Measurements from ENCODE around the gene S100A5.
"Not testable (repeated sequence)": the region's sequence is repeated elsewhere in the genome, so short reads cannot be mapped to it uniquely, and the experiment has no call there.

S100A5 gene, protein sequence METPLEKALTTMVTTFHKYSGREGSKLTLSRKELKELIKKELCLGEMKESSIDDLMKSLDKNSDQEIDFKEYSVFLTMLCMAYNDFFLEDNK
- 0 to 1.0 (median 0.24) reads per million in 9 experiments for total RNA-seq

GRCh38 chr1:153540394-153541361, at the start of gene S100A5:
TSS of gene S100A5 (minus strand) at chr1:153540934. CDS start at chr1:153540191, 743 bp downstream.
- peak; percentile 7 for ATAC-seq (replicated peaks)
- Mint-ChIP-seq H3K4me1 (ENCODE audit: low read depth in 2 of 2) (peaks cover 73 to 74% of the 10 kb centered on the region in 2 donors), H3K9me3 (no peaks in the 10 kb centered on the region), H3K36me3 (ENCODE audit: insufficient read depth) (peaks cover 45% of the 10 kb centered on the region), H3K27ac (peak within 1 kb of the TSS; percentile 93 to 94), H3K27me3 (no peaks in the 10 kb centered on the region), H3K4me3 (peak within 1 kb of the TSS; percentile 95 to 100)
- DNase-seq: peak; percentile 23 to 41 (median 35)

DNA sequence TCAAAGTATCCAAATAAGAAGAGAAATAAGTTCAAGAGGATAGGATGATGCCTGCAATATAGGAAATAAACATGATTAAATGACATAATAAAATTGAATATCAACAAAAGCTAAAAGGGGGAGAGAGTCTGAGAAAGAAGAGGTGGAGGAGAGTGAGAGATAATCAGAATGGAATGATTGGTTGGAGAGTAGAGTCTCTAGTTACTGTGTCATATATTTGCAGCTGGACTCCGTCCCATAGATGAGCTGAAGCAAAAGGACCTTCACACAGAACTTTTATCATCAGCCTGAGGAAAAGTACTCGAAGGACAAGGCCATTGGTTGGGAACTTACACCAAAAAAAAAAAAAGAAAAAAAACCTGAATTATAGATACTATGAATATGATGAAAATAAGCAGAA, 47.7 kb upstream of the S100A5 start:
- ATAC-seq (replicated peaks) (no peak), DNase-seq (no peak)
- Mint-ChIP-seq H3K4me3 (no peak overlapping the region), H3K27me3 (peaks cover 18 to 28% of the 10 kb centered on the region in 2 donors), H3K36me3 (ENCODE audit: insufficient read depth) (no peaks in the 10 kb centered on the region), H3K9me3 (no peaks in the 10 kb centered on the region), H3K4me1 (ENCODE audit: low read depth in 2 of 2) (no peaks in the 10 kb centered on the region), H3K27ac (no peak overlapping the region)

DNA sequence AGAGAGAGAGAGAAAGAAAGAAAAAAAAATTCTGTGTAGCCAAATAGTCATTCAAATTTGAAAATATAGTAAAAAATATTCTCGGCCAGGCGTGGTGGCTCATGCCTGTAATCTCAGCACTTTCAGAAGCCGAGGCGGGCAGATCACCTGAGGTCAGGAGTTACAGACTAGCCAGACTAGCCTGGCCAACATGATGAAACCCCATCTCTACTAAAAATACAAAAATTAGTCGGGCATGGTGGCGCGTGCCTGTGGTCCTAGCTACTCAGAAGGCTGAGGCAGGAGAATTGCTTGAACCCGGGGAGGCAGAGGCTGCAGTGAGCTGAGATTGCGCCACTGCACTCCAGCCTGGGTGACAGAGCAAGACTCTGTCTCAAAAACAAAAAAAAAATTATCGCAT, 47.3 kb upstream of the S100A5 start:
- not testable (repeated sequence) for H3K27ac Mint-ChIP-seq; H3K9me3 Mint-ChIP-seq; H3K4me1 Mint-ChIP-seq (ENCODE audit: low read depth in 2 of 2); H3K36me3 Mint-ChIP-seq (ENCODE audit: insufficient read depth); ATAC-seq (replicated peaks); H3K4me3 Mint-ChIP-seq; DNase-seq
- peaks cover 18 to 28% of the 10 kb centered on the region in 2 donors for H3K27me3 Mint-ChIP-seq

DNA sequence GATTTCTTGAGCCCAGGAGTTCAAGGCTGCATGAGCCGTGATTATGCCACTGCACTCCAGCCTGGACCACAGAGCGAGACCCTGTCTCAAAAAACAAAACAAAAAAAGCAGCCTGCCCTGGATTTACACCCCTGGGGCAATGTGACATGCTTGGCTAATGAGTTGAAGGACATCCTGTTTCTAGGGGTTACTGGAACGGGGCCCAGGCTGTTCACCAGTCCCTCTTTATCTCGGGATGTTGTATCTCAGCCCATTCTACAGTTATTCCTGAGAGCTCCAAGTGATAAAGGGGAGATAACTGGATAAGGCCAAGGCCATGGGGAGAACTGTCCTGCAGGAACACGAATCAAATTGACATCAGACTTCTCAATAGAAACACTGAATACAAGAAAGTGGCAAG, 46.6 kb upstream of the S100A5 start:
- H3K27me3 Mint-ChIP-seq: peaks cover 18 to 28% of the 10 kb centered on the region in 2 donors
- DNase-seq (no peak), ATAC-seq (replicated peaks) (no peak)
- no peak overlapping the region for H3K27ac Mint-ChIP-seq
- H3K36me3 Mint-ChIP-seq (ENCODE audit: insufficient read depth): no peaks in the 10 kb centered on the region
- no peak overlapping the region for H3K4me3 Mint-ChIP-seq
- no peaks in the 10 kb centered on the region for H3K9me3 Mint-ChIP-seq
- no peaks in the 10 kb centered on the region for H3K4me1 Mint-ChIP-seq (ENCODE audit: low read depth in 2 of 2)

DNA sequence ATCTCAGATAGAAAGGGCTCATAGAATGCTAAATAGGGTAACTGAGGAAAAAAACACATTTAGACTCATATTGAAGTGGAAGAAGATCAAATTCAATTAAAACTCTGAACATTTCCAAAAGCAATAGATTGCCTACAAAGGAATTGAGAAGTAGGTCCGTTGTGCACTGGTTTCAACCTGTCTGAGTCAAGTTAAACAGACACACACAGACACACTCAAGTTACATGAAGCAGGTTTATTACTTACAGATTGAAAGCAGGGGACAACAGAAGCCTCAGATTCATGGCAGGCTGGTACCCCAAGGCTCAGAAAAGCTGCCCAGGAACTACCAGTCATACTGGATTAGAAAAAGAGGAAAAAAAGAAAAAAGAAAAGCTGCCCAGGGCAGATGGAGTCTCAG, 45.6 kb upstream of the S100A5 start:
- H3K27me3 Mint-ChIP-seq: peaks cover 18 to 28% of the 10 kb centered on the region in 2 donors
- no peak overlapping the region for H3K27ac Mint-ChIP-seq
- no peaks in the 10 kb centered on the region for H3K4me1 Mint-ChIP-seq (ENCODE audit: low read depth in 2 of 2)
- H3K4me3 Mint-ChIP-seq: no peak overlapping the region
- no peak for DNase-seq
- H3K36me3 Mint-ChIP-seq (ENCODE audit: insufficient read depth): no peaks in the 10 kb centered on the region
- no peaks in the 10 kb centered on the region for H3K9me3 Mint-ChIP-seq
- no peak for ATAC-seq (replicated peaks)

DNA sequence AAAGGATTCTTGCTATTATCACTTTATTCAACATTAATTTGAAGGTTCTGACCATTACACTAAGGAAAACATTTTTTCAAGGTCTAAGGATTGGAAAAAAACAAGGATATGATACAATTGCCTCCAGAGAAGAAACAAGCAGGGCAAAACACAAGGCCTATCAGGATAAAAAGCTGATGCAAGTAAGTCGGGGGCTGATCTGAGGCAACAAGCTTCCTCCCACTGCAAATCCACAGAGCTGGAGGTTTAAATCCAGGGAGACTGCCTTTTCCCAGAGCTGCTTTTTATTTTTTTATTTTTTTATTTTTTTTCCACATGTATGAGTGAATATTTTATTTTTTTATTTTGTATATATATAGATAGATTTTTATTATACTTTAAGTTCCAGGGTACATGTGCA, 44.3 kb upstream of the S100A5 start:
- no peak overlapping the region for H3K4me3 Mint-ChIP-seq
- H3K4me1 Mint-ChIP-seq (ENCODE audit: low read depth in 2 of 2): no peaks in the 10 kb centered on the region
- H3K9me3 Mint-ChIP-seq: no peaks in the 10 kb centered on the region
- no peaks in the 10 kb centered on the region for H3K36me3 Mint-ChIP-seq (ENCODE audit: insufficient read depth)
- peaks cover 18 to 28% of the 10 kb centered on the region in 2 donors for H3K27me3 Mint-ChIP-seq
- DNase-seq (no peak), ATAC-seq (replicated peaks) (no peak)
- H3K27ac Mint-ChIP-seq: no peak overlapping the region

- Mint-ChIP-seq H3K36me3 (ENCODE audit: insufficient read depth) (no peaks in the 10 kb centered on the region), H3K27me3 (peaks cover 23 to 34% of the 10 kb centered on the region in 2 donors), H3K9me3 (no peaks in the 10 kb centered on the region), H3K27ac (no peak overlapping the region), H3K4me1 (ENCODE audit: low read depth in 2 of 2) (no peaks in the 10 kb centered on the region), H3K4me3 (no peak overlapping the region)
- DNase-seq: no peak
- ATAC-seq (replicated peaks): no peak
These were observed 43.2 kb upstream of the S100A5 start for GRCh38 chr1:153583976-153584375.

DNA sequence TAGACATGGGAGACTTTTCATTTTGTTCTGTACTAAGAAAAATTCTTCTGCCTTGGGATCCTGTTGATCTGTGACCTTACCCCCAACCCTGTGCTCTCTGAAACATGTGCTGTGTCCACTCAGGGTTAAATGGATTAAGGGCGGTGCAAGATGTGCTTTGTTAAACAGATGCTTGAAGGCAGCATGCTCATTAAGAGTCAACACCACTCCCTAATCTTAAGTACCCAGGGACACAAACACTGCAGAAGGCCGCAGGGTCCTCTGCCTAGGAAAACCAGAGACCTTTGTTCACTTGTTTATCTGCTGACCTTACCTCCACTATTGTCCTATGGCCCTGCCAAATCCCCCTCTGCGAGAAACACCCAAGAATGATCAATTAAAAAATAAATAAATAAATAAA, 42.8 kb upstream of the S100A5 start:
- not testable (repeated sequence) for H3K9me3 Mint-ChIP-seq; DNase-seq; H3K36me3 Mint-ChIP-seq (ENCODE audit: insufficient read depth); H3K4me1 Mint-ChIP-seq (ENCODE audit: low read depth in 2 of 2); H3K27ac Mint-ChIP-seq; ATAC-seq (replicated peaks); H3K4me3 Mint-ChIP-seq
- H3K27me3 Mint-ChIP-seq: peaks cover 28 to 38% of the 10 kb centered on the region in 2 donors

DNA sequence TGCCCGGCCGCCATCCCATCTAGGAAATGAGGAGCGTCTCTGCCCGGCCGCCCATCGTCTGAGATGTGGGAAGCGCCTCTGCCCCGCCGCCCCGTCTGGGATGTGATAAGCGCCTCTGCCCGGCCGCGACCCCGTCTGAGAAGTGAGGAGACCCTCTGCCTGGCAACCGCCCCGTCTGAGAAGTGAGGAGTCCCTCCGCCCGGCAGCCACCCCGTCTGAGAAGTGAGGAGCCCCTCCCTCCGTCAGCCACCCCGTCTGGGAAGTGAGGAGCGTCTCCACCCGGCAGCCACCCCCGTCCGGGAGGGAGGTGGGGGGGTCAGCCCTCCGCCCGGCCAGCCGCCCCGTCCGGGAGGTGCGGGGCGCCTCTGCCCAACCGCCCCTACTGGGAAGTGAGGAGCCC, 42.1 kb upstream of the S100A5 start:
- not testable (repeated sequence) for H3K36me3 Mint-ChIP-seq (ENCODE audit: insufficient read depth); DNase-seq; H3K27ac Mint-ChIP-seq

DNA sequence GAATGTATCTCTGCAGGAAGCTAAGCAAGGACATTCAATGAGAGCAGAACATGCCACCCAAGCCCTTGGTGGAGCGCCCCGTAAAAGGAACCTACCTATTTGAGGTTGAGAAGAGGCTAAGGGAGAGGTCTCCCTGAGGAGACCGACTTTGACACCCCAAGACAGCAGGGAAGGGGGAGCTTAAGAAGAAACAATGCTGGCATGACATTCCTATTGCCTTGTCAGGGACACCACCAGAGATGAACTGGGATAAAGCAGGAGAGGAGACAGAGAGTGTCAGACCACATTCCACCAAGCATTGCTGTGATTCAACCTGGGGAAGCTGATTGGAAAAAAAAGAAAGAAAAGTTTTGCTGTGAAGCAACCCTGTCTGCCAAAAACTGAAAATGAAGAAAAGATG, 38.2 kb upstream of the S100A5 start:
- H3K4me1 Mint-ChIP-seq (ENCODE audit: low read depth in 2 of 2): no peaks in the 10 kb centered on the region
- H3K36me3 Mint-ChIP-seq (ENCODE audit: insufficient read depth): peaks cover 4% of the 10 kb centered on the region
- H3K27me3 Mint-ChIP-seq: peaks cover 24 to 35% of the 10 kb centered on the region in 2 donors
- ATAC-seq (replicated peaks) (no peak), DNase-seq (no peak)
- H3K4me3 Mint-ChIP-seq: no peak overlapping the region
- H3K9me3 Mint-ChIP-seq: no peaks in the 10 kb centered on the region
- H3K27ac Mint-ChIP-seq: no peak overlapping the region

More for the DNA sequence above, 42.1 kb upstream of the S100A5 start:
- not testable (repeated sequence) for H3K4me1 Mint-ChIP-seq (ENCODE audit: low read depth in 2 of 2); H3K4me3 Mint-ChIP-seq; H3K9me3 Mint-ChIP-seq; ATAC-seq (replicated peaks)
- H3K27me3 Mint-ChIP-seq: peaks cover 34 to 45% of the 10 kb centered on the region in 2 donors

GRCh38 chr1:153578490-153578889, 37.8 kb upstream of the S100A5 start:
- Mint-ChIP-seq H3K27ac (no peak overlapping the region), H3K9me3 (no peaks in the 10 kb centered on the region), H3K4me3 (no peak overlapping the region), H3K36me3 (ENCODE audit: insufficient read depth) (peaks cover 4% of the 10 kb centered on the region), H3K4me1 (ENCODE audit: low read depth in 2 of 2) (no peaks in the 10 kb centered on the region), H3K27me3 (peaks cover 21 to 32% of the 10 kb centered on the region in 2 donors)
- no peak for DNase-seq
- no peak for ATAC-seq (replicated peaks)

DNA sequence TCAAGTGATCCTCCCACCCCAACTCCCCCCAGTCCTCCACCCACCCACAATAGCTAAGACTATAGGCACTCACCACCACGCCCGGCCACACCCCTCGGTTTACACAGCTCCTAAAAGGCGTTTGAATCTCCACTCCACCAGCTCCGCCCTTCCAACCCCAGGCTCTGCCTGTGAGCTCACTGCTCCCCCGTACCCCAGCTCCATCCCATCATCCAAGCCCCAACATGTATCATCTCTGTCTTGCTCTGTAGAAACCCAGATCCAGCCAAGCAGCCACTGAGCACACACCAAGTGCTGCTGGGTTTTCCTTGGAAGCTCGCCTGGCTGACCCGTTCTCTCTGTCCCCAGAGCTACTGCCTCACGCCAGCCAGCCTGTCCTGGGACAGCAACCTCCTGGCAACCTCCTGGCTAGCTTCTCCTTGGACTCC, 36.9 kb upstream of the S100A5 start:
- ATAC-seq (replicated peaks): no peak
- H3K9me3 Mint-ChIP-seq: no peaks in the 10 kb centered on the region
- H3K36me3 Mint-ChIP-seq (ENCODE audit: insufficient read depth): peaks cover 4% of the 10 kb centered on the region
- H3K27ac Mint-ChIP-seq: no peak overlapping the region
- H3K4me3 Mint-ChIP-seq: no peak overlapping the region
- peaks cover 21 to 32% of the 10 kb centered on the region in 2 donors for H3K27me3 Mint-ChIP-seq
- H3K4me1 Mint-ChIP-seq (ENCODE audit: low read depth in 2 of 2): no peaks in the 10 kb centered on the region
- no peak for DNase-seq

- Mint-ChIP-seq H3K27ac (no peak overlapping the region), H3K4me1 (ENCODE audit: low read depth in 2 of 2) (no peaks in the 10 kb centered on the region), H3K36me3 (ENCODE audit: insufficient read depth) (peaks cover 4% of the 10 kb centered on the region), H3K4me3 (no peak overlapping the region), H3K27me3 (peaks cover 21 to 32% of the 10 kb centered on the region in 2 donors), H3K9me3 (no peaks in the 10 kb centered on the region)
- DNase-seq (no peak), ATAC-seq (replicated peaks) (no peak)
These were observed 36.4 kb upstream of the S100A5 start for GRCh38 chr1:153577138-153577537.

DNA sequence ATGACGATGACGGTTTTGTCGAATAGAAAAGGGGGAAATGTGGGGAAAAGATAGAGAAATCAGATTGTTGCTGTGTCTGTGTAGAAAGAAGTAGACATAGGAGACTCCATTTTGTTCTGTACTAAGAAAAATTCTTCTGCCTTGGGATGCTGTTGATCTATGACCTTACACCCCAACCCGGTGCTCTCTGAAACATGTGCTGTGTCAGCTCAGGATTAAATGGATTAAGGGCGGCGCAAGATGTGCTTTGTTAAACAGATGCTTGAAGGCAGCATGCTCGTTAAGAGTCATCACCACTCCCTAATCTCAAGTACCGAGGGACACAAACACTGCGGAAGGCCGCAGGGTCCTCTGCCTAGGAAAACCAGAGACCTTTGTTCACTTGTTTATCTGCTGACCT, 34.8 kb upstream of the S100A5 start:
- not testable (repeated sequence) for H3K9me3 Mint-ChIP-seq
- H3K27me3 Mint-ChIP-seq: peaks cover 33 to 48% of the 10 kb centered on the region in 2 donors

More for the DNA sequence above, 34.8 kb upstream of the S100A5 start:
- not testable (repeated sequence) for H3K36me3 Mint-ChIP-seq (ENCODE audit: insufficient read depth); DNase-seq; H3K4me1 Mint-ChIP-seq (ENCODE audit: low read depth in 2 of 2); ATAC-seq (replicated peaks); H3K4me3 Mint-ChIP-seq; H3K27ac Mint-ChIP-seq
